ENCODE results near the gene CDC42EP3.

CDC42EP3 gene

GRCh38 chr2:37621199-37621598 is 50.2 kb downstream of the CDC42EP3 start:
- no peak for TF ChIP-seq EZH2 (IDR thresholded peaks at IDR 0.05; ENCODE audit: borderline replicate concordance, low read depth, low read length, severe bottlenecking)
- no peak for TF ChIP-seq CTCF (IDR thresholded peaks at IDR 0.05; ENCODE audit: borderline replicate concordance, extremely low read depth, low read length, poor library complexity, severe bottlenecking)
- no peaks in the 10 kb centered on the region for H3K9me3 ChIP-seq (ENCODE audit: insufficient read depth, low read length, severe bottlenecking)
- H3K27ac ChIP-seq (ENCODE audit: low read length), result no peak overlapping the region

GRCh38 chr2:37619959-37620300 is 51.5 kb downstream of the CDC42EP3 start:
- TF ChIP-seq EZH2 (IDR thresholded peaks at IDR 0.05; ENCODE audit: borderline replicate concordance, low read depth, low read length, severe bottlenecking) (no peak), CTCF (IDR thresholded peaks at IDR 0.05; ENCODE audit: borderline replicate concordance, extremely low read depth, low read length, poor library complexity, severe bottlenecking) (no peak)
- H3K36me3 ChIP-seq (ENCODE audit: insufficient read depth, low read length), result no peaks in the 10 kb centered on the region
- no peak overlapping the region for H2AFZ ChIP-seq (ENCODE audit: low read depth, low read length)
- no peaks in the 10 kb centered on the region for H3K27me3 ChIP-seq (ENCODE audit: insufficient read depth, low read length, poor library complexity)
- no peaks in the 10 kb centered on the region for H3K79me2 ChIP-seq (ENCODE audit: insufficient read depth, low read length)
- DNase-seq, result no peak
- H3K4me1 ChIP-seq (ENCODE audit: insufficient read depth, low read length), result peaks cover under 1% of the 10 kb centered on the region; the same call in 1 of the 2 replicates
- no peaks in the 10 kb centered on the region for H4K20me1 ChIP-seq (ENCODE audit: insufficient read depth, low read length)
- H3K27ac ChIP-seq (ENCODE audit: low read length), result no peak overlapping the region
- ATAC-seq (ENCODE audit: insufficient read depth, low read depth), result no peak
- no peaks in the 10 kb centered on the region for H3K9me3 ChIP-seq (ENCODE audit: insufficient read depth, low read length, severe bottlenecking)
- no peak overlapping the region for H3K4me2 ChIP-seq (ENCODE audit: insufficient read depth, low read length)
- H3K9ac ChIP-seq (ENCODE audit: low read depth, low read length), result no peak overlapping the region
- H3K4me3 ChIP-seq (ENCODE audit: low read depth in 1 of 2, low read length in 2 of 2), result no peak overlapping the region

More at GRCh38 chr2:37621199-37621598, 50.2 kb downstream of the CDC42EP3 start:
- Histone ChIP-seq H2AFZ (ENCODE audit: low read depth, low read length) (no peak overlapping the region), H3K36me3 (ENCODE audit: insufficient read depth, low read length) (no peaks in the 10 kb centered on the region), H3K4me3 (ENCODE audit: low read depth in 1 of 2, low read length in 2 of 2) (no peak overlapping the region), H4K20me1 (ENCODE audit: insufficient read depth, low read length) (no peaks in the 10 kb centered on the region), H3K27me3 (ENCODE audit: insufficient read depth, low read length, poor library complexity) (no peaks in the 10 kb centered on the region), H3K79me2 (ENCODE audit: insufficient read depth, low read length) (no peaks in the 10 kb centered on the region), H3K9ac (ENCODE audit: low read depth, low read length) (no peak overlapping the region), H3K4me1 (ENCODE audit: insufficient read depth, low read length) (peaks cover 13% of the 10 kb centered on the region), H3K4me2 (ENCODE audit: insufficient read depth, low read length) (no peak overlapping the region)
- no peak for DNase-seq
- ATAC-seq (ENCODE audit: insufficient read depth, low read depth), result no peak

GRCh38 chr2:37619230-37619958 is 52.0 kb downstream of the CDC42EP3 start:
- Histone ChIP-seq H3K4me1 (ENCODE audit: insufficient read depth, low read length) (no peaks in the 10 kb centered on the region), H3K4me3 (ENCODE audit: low read depth in 1 of 2, low read length in 2 of 2) (no peak overlapping the region), H3K79me2 (ENCODE audit: insufficient read depth, low read length) (no peaks in the 10 kb centered on the region), H3K9me3 (ENCODE audit: insufficient read depth, low read length, severe bottlenecking) (no peaks in the 10 kb centered on the region), H3K9ac (ENCODE audit: low read depth, low read length) (no peak overlapping the region), H3K36me3 (ENCODE audit: insufficient read depth, low read length) (no peaks in the 10 kb centered on the region), H3K27me3 (ENCODE audit: insufficient read depth, low read length, poor library complexity) (no peaks in the 10 kb centered on the region), H4K20me1 (ENCODE audit: insufficient read depth, low read length) (no peaks in the 10 kb centered on the region), H3K27ac (ENCODE audit: low read length) (no peak overlapping the region), H2AFZ (ENCODE audit: low read depth, low read length) (no peak overlapping the region), H3K4me2 (ENCODE audit: insufficient read depth, low read length) (no peak overlapping the region)
- ATAC-seq (ENCODE audit: insufficient read depth, low read depth), result no peak
- no peak for DNase-seq
- TF ChIP-seq CTCF (IDR thresholded peaks at IDR 0.05; ENCODE audit: borderline replicate concordance, extremely low read depth, low read length, poor library complexity, severe bottlenecking) (no peak), EZH2 (IDR thresholded peaks at IDR 0.05; ENCODE audit: borderline replicate concordance, low read depth, low read length, severe bottlenecking) (no peak)

All from DND-41 (cell line).